HCT116 (cell line): Measurements from ENCODE around the gene CCDC146.

Experiments
- ATF3 ChIP-seq: IDR thresholded peaks from 2 replicates; pipeline ENCODE4 v1.6.1; 2012
- CTCF ChIP-seq, 3 experiments: fragments of 200-600 bp in 1 of 3; sonication (generic) in 1 of 3; IDR thresholded peaks in 2 of 3; conservative IDR thresholded peaks in 1 of 3; 2 replicates each; pipeline ENCODE4 v1.5.1; 2012 to 2017; ENCODE audit warnings: low read depth in 2 of 3, low read length in 2 of 3, antibody characterized with exemption in 1 of 3, borderline replicate concordance in 1 of 3, control low read depth in 1 of 3, mild to moderate bottlenecking in 1 of 3, mixed read lengths in 1 of 3, mixed run types in 1 of 3, moderate library complexity in 1 of 3; ENCODE audit not compliant: insufficient read depth in 1 of 3
- EZH2 ChIP-seq: fragments of 200-600 bp; sonication (generic); IDR thresholded peaks from 2 replicates; pipeline ENCODE4 v1.6.1; 2017; ENCODE audit warnings: antibody characterized with exemption, mixed run types
- EZH2phosphoT487 ChIP-seq: fragments of 200-600 bp; IDR thresholded peaks from 2 replicates; pipeline ENCODE4 v1.6.1; 2018; ENCODE audit warnings: antibody characterized with exemption, borderline replicate concordance
- JUND ChIP-seq: IDR thresholded peaks from 2 replicates; pipeline ENCODE4 v1.6.1; 2012
- MAX ChIP-seq: IDR thresholded peaks from 2 replicates; pipeline ENCODE4 v1.6.1; 2012
- POLR2AphosphoS5 ChIP-seq: IDR thresholded peaks from 2 replicates; pipeline ENCODE4 v1.6.1; 2011; ENCODE audit warnings: mild to moderate bottlenecking, low read depth, low read length, moderate library complexity
- REST ChIP-seq: IDR thresholded peaks from 2 replicates; pipeline ENCODE4 v1.6.1; 2012; ENCODE audit warnings: low read depth
- YY1 ChIP-seq: IDR thresholded peaks from 2 replicates; pipeline ENCODE4 v1.6.1; 2011; ENCODE audit warnings: low read length, low read depth, moderate library complexity, mild to moderate bottlenecking; ENCODE audit not compliant: insufficient replicate concordance; ENCODE audit errors: extremely low read depth
- ZFX ChIP-seq: fragments of 450-650 bp; IDR thresholded peaks from 2 replicates; pipeline ENCODE4 v1.6.1; 2017

GRCh38 chr7:77337456-77337990, 215.1 kb downstream of the CCDC146 start:
- TF ChIP-seq CTCF (IDR thresholded peaks at IDR 0.05 in 2 of 3, conservative IDR thresholded peaks at IDR 0.05 in 1 of 3; ENCODE audit: borderline replicate concordance in 1 of 3, insufficient read depth in 1 of 3, low read depth in 2 of 3, low read length in 2 of 3) = no peak
- TF ChIP-seq EZH2 = no peak
- TF ChIP-seq ZFX = no peak
- TF ChIP-seq EZH2phosphoT487 = no peak
- TF ChIP-seq JUND = no peak
- TF ChIP-seq ATF3 = no peak
- no peak for TF ChIP-seq POLR2AphosphoS5
- TF ChIP-seq MAX = no peak
- no peak for TF ChIP-seq REST
- TF ChIP-seq YY1 = no peak
